ENCODE measurements around the gene TSPOAP1.

TSPOAP1 gene

DNA sequence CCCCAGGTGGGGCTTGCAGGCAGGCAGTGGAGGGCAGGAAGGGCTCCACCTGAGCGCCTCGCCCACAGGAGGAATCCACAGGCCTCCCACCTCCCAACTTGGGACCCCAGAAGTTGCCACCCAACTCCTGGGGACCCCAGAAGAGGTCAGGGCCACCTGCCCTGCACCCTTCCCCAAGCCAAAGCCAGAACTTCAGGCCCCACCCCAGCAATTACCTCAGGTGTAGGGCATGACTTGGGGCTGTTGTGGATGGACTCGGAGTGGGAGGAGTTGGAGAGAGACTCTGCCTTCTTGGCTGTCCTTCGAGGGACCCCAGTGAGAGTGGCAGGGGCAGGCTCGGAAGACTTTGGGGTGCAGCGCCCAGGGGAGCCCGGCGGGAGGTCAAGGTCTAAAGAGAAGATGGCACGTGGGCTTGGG, 10.5 kb downstream of the TSPOAP1 start:
- H3K4me3 ChIP-seq (ENCODE audit: low read depth, low read length) = no peak overlapping the region

DNA sequence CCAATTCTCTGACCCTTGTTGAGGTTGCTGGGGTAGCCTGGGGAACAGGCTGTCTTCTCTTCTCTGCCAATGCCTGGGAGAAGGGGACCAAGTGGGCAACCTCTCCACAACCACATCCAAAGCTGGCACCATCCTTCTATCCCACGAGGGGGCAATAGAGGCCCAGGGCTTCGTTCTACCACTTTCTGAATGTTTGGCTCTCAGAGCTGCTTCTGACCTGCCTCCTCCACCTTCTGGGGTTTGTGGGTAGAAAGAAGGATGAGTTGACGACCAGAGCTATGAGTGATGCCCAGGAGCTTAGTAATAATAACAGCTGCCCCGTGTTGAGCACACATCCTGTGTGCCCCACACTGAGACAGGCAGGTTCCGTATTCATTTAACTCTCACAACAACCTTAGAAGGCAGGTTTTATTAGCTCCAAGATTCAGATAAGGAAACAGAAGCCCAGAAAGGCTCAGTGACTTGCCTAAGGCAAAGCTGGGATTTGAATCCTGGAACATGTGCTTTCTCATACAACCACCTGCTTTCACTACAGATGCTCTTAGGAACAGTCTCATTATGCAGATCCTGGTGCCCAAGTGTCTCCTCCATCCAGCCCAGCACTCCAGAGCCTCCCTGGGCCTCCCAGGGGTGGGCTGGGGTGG, 11.1 kb downstream of the TSPOAP1 start:
- no peak overlapping the region for H3K4me3 ChIP-seq (ENCODE audit: low read depth, low read length)

DNA sequence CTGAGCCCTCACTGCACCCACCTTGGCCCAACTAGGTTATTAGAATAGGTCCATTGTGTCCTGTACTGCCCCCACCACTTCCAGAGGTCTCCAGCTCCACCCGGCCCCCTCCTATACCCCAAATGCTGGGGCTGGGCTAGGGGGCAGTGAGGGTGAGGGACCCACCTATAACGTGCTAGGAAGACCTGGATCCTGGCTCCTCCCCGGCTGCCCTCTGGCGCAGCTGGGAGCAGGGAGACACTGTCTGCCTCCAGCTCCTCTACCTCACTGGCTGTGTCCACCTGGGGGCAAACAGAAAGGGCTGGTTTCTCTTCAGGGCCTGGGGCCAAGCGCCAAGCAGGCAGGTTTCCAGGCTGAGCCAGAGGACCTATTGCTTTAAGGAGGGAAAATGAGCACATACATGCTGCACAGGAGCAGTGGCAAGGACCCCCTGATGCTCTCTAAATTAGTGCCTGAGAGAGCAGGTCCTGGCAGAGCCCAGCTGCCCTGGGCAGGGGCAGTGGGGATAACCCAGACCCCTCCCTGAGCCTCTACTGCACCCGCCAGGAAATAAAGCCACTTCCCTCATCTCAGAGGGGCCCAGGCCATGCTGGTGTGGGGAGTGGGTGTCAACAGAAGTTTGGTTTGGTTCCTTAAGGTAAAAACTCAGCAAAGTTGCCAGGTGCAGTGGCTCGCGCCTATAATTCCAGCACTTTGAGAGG, 12.2 kb downstream of the TSPOAP1 start:
- no peak overlapping the region for H3K4me3 ChIP-seq (ENCODE audit: low read depth, low read length)

DNA sequence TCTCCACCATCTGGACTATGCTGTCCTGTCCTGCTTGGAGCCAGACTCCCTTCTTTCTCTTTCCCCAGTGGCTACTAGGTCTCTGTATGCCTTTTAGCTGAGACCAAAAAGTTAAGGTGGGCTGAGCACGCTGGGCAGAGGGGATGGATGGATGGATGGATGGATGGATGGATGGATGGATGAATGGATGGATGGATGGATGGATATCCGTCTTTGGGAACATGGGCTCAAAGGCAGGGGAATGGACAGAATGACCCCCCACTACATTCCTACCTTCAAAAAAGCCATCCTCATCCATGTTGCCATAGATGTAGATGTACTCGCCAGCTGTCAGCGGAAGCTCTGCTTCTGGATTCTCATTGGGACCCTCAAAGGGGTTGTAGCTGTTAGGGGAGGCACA, 12.8 kb downstream of the TSPOAP1 start:
- no peak overlapping the region for H3K4me3 ChIP-seq (ENCODE audit: low read depth, low read length)

DNA sequence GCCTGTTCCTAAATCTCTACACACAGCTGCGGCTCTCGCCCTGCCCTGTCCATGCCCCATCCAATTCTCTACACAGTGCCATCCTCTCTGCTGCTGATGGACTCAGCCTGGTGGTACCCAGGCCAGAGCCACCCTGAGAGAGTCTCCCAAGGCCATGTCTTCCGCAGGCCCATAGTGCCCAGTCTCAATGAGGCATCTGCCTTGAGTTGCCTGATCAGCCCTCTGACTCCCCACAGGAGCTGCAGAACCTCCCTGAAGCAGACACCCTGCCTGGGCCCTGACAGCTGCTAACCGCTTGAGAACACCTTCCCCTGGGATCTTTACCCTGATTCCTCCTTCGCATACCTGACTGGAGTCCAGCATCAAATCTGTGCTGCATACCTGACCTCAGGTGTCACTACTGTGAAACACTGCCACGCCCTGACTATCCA, 13.3 kb downstream of the TSPOAP1 start:
- no peak overlapping the region for H3K4me3 ChIP-seq (ENCODE audit: low read depth, low read length)

DNA sequence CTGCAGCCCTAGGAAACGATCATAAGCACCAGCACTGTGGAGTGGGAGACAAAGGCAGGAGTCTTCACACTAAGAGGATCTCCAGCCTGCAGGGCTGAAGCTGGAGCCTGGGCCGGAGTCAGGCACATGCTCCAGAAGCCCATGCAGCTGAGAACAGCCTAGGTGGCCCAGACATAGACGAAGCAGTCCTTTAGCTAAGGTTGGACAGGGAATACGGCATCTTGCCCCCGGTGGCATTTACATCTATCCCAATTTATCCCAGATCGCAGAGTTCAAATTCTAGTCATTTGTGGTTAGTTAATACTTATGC, 13.9 kb downstream of the TSPOAP1 start:
- H3K4me3 ChIP-seq (ENCODE audit: low read depth, low read length) = no peak overlapping the region

DNA sequence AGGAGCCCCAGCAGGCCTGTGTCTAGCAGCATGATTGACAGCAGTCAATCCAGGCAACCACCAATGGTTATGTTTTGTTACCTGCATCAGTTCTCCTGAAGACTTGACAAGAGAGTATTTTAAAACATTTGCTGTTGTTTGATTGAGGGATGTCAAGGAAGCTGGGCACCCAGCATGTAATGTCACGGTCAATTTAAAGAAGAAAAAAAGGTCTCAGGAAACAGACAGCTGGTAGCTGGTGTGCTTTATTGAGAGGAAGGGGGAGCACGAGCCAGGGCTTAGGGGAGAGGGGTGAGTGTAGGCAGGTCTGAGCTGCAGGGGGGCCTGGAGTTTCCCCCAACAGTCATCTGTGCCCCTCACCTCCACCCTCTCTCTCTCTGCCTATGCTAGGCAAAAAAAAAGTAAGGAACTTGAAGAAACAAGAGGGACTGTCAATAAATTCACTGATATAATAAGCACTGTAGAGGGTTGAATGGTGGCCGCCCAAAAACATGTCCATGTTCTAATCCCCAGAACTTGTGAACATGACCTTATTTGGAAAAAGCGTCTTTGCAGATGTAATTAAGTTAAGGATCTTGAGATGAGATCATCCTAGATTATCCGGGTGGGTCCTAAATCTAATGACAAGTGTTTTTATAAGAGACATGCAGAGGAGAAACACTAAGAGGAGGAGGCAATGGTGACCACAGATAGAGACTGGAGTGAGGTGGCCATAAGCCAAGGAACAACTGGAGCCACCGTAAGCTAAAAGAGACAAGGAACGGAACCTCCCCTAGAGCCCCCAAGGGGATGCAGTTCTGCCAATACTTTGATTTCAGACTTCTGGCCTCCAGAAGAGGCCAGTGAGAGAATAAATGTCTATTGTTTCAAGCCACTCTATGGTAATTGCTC, 14.5 kb downstream of the TSPOAP1 start:
- no peak overlapping the region for H3K4me3 ChIP-seq (ENCODE audit: low read depth, low read length)

DNA sequence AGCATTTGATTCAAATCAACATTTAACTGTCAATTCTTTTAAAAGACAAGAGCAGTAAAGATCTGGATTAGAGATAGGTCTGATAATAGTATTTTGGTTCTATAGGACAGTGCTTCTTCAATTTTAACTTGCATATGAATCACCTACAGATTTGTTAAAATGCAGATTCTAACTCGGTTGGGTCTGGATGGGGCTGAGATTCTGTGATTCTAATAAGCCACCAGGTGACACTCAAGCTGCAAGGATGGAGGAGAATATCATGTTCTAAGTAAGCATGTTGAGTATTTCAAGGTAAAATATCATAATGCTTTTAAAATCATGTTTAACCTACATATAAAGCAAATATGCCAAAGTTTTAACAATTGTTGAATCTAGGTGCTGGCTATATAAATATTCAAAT, 15.8 kb downstream of the TSPOAP1 start:
- H3K4me3 ChIP-seq (ENCODE audit: low read depth, low read length) = no peak overlapping the region

DNA sequence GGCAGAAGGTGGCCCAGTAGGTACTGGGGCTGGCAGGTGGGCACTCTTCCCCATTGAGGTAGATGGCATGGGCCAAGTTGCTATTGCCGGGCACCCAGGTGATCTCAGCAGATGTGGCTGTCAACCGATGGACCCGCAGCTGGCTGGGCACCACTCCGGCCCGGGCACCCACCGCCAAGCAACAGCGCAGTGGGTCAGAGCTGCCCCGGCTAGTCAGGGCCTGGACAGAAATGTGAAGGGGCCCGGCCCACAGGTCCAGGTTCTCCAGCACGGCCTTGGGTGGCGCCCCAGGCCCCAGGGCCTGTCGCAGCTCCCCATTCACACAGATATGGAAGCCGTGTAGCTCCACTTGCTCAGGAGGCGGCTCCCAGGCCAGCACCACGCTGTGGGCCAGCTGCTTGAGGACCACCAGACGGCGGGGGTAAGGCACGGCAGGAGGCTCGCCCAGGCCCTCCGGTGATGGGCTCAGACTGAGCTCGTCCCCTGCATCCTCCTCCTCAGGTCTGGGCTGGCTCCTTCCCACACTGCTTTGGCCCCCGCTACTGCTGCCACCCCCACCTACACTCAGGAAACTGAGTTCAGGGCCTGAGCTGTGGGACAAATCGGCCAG, 16.5 kb downstream of the TSPOAP1 start:
- H3K4me3 ChIP-seq (ENCODE audit: low read depth, low read length) = no peak overlapping the region

DNA sequence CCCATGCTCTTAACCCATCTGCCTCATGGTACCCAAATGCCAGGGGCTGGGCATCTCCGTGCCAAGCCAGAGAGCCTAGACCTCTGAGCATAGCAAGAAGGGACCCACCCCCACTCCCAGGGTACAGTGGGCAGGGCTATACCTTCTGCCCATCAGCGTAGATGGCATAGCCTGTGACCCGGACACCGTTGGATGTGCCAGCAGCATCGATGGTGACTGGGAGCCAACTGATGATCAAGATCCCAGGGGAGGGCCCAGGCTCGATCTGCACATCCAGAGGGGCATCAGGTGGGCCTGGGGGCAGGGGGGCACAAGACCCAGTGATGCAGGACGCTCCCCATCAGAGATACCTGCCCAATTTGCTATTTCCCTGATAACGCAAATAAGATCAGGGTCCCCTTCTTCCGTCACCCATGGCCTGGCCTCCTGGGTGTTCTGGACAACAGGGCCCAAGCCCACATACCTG, 17.1 kb downstream of the TSPOAP1 start:
- H3K4me3 ChIP-seq (ENCODE audit: low read depth, low read length) = no peak overlapping the region

DNA sequence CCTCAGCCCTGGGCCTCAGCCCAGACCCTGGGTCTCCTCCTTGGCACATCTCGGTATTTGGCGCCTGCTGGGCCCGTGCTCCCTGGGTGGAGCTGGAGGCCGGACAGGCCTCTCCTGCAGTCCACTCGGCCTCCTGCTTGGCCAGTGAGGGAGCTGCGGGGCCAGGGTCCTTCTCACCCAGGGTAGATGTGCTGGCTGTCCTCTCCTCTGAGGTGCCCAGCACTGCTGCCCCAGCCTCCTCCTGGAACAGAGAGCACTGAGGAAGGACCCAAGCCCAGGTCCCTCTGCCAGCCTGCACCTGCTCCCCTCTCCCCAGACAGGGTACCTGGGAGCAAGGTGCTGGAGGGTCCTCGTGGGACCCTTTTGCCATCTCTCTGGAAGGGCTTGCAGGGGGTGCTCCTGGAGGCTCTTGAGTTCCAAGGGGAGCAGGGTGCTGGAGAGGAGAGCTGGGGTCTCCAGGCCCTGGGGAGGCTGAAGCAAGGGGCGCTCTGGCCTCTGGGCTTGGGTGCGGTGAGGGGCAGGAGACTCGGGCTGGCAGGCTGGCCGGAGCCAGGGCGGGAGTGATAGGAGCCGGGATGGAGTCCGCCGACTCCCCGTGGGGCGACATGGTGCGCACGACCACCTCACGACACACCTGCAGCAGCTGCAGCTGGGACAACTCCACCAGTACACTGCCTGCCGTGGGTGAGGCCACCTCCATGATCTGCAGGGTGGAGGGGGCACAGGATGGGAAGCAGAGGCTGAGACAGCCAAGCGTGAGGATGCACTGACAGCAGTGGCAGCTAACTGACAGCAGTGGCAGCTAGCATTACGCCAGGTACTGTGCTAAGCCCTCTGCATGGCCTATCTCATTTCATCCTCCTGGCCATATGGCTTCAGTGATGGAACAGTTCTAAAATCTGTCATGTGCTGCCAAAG, 17.8 kb downstream of the TSPOAP1 start:
- H3K4me3 ChIP-seq (ENCODE audit: low read depth, low read length) = no peak overlapping the region

DNA sequence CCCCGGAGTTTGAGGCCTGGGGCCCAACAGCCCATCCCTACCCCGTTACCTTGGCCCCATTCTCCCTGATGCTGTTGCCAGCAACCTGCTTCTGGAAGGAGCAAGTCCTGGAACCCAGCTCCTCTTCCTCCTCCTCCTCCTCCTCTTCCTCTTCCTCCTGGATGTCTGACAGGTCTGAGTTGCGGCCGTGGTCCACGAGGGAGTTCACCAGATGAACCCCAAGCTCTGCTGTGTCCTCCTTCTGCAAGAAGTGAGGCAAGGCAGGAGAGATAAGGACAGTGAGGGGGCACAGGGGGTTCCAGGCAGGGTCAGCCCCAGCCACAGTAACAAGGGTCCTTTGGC, 18.7 kb downstream of the TSPOAP1 start:
- no peak overlapping the region for H3K4me3 ChIP-seq (ENCODE audit: low read depth, low read length)

DNA sequence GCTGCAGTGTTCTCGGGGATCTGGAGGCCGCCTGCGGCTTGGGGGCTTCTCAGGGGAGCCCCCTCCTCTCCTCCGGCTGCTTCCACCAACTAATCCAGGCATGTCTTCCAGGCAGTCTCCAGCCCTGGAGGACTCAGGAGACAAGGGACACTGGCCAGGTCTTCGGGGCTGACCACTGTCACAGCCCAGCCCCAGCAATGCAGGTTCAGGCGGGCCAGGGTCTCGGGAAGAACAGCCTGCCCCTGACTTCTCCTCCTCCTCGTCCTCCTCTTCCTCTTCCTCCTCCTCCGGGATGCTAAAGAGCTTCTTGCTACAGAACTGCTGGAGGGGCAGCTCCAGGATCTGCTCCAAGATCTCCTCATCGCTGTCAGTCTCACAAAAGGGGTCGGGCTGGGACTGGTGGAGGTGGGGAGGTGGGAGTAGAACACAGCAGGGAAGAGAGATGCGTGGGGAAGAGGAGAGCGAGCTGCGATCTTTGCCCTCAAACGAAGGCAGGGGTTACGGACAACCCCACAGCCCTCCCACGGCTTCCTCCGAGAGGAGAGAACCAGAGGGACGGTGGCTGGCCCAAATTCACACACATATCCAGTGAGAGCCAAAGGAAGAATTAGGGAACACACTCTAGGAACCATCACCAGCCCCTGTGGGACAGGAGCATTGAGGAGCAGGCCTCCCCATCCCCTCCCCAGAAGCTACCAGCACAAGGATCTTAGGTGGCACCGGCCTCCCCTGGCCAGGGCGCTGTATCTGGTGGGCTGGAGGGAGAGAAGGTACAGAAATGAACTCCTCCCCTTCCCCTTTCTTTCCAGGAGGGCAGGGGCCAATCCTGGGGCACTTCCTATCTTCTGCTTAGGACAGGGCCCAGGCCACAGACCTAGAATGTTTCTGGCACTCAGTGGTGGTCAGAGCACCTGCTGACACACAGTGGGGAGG, 19.3 kb downstream of the TSPOAP1 start:
- no peak overlapping the region for H3K4me3 ChIP-seq (ENCODE audit: low read depth, low read length)

DNA sequence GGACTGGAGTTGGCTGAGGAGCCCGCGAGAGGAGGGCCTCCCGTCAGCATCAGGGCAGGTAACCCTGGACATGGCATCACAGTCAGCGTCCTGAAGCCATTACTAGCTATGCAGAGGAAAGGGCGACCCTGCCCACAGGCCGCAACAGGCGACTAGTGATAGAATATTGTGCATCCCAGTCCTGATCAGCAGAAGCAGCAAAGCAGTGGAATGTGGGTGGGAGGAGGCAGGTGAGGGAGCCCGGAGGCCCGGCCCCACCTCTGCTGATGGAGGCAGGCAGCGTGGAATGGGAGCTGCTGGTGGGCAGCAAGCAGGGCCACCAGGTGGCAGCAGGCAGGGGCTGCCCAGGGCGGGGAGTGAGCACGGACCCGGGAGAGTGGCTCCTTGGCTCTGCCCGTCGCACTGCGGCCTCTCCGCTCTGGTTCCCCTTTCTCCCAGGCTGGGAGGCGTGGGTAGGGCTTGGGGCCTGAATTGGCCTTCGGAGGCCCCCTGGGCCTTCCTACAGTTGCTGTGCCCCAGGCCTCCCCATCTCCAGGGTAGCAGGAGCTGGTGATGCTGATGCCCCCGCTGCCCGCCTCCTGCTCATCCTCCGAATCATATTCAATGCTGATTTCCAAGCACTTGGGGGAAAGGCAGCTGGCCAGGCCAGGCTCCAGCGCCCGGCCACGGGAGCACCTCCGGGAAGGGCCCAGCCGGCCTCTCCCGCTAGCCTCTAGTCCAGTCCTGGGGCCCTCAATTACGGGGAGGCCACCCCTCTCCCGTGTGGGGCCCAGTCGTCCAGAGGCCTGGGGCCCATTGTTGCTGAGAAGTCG, 20.2 kb downstream of the TSPOAP1 start:
- no peak overlapping the region for H3K4me3 ChIP-seq (ENCODE audit: low read depth, low read length)

DNA sequence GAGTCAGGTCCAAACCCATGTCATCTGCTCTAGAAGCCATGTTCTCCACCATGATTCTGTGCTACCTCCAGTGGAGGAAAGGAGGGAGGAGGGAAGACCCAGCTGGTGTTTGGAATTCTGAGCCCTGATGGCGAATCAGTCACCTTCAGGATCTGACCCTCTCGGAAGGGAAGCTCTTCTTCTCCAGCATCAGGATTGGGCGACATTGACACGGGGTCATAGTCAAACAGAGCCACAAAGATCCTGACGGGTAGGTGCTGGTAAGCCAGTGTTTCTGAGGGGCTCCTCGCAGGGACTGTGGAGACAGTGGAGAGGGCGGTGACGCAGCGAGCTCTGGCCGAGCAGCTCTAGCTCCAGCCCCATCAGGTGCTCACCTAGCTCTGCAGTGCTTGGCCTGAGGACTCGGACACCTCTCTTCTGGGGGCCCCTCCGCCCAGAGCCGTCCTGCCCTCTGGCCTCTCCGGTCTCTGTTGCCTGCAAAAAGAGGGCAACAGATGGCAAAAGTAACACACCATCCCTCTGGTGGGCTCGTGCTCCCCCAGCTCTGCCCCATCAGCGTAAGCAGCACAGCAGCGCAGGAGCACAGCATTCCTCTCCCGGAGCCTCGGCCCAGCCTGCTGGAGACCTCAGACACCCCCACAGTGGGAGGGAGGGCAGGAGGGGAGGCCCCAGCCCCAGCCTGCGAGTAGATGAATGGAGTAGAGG, 21.0 kb downstream of the TSPOAP1 start:
- H3K4me3 ChIP-seq (ENCODE audit: low read depth, low read length) = no peak overlapping the region

DNA sequence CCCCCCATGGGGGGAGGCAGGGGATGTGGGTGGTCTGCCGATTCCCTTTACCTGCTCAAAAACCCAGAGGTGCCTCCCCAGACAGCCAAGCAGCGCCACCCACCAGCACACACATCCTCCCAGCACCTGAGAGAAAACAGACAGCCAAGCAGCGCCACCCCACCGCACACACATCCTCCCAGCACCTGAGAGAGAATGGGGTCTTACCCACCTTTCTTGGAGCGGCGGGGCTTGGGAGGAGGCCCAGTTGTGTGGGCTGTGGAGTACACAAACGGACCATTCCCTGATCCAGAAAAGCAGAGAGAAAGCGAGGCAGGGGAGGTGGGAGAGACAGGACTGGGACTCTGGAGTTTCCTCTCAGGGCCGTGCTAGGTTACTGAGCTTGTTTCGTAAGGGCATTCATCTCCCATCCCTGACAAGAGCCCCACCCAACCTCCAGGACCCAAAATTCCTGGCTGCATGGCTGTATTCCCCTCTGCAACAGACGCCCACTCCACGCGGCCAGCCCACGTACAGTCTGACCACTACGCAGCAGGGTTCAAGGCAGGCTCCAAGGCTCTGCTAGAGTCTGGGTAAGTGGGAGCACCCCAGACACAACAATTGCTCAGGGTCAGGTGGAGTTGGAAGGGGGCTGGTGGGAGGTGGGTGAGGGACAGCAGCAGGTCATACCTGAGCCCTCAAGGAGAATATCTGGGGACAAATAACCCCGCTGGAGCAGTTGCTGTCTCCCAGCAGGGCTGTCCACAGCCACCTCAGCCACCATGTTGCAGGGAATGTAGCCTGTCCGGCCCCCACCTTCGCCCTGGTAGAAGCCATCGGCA, 22.3 kb downstream of the TSPOAP1 start:
- no peak overlapping the region for H3K4me3 ChIP-seq (ENCODE audit: low read depth, low read length)

DNA sequence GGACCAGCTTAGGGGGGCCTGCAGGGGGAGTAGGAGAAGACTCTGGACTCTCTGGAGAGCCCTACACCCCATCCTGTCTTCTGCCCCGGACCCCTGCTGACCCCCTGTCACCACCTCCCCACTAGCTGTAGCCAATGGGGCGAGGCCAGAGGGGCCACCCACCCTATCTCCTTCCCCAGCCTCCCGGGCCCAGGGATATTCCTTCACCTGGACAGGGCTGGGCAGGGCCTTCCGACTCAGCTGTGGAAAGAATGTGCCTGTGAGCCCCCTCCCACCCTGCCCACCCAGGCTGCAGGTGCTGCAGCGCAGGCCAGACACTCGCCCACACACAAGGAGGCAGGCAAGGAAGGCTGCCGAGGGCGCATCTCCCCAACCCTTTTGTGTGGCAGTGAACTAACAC, 23.0 kb downstream of the TSPOAP1 start:
- H3K4me3 ChIP-seq (ENCODE audit: low read depth, low read length) = no peak overlapping the region
